GM11168 (cell line): ENCODE data around the gene IL6ST.
"Not testable (repeated sequence)": the region's sequence is repeated elsewhere in the genome, so short reads cannot be mapped to it uniquely, and the experiment has no call there.

Experiments
- in situ Hi-C: fragments of 300-500 bp; cut with MboI; formaldehyde crosslinking; loops from one replicate; pipeline ENCODE4 v1.12.0; 2022; ENCODE audit warnings: low sequenced_read_pairs; ENCODE audit not compliant: unreplicated experiment

Gene IL6ST

GRCh38 chr5:56006094-56006493, 11.3 kb upstream of the IL6ST start:
- in situ Hi-C loops, result no loop called here

GRCh38 chr5:56004874-56005273, 10.1 kb upstream of the IL6ST start:
- in situ Hi-C loops, result no loop called here

GRCh38 chr5:56003679-56004078, 8.9 kb upstream of the IL6ST start:
- in situ Hi-C loops, result no loop called here

- in situ Hi-C loops, result no loop called here
These were observed 8.4 kb upstream of the IL6ST start for GRCh38 chr5:56003179-56003578.

- in situ Hi-C loops, result no loop called here
These were observed 7.5 kb upstream of the IL6ST start for GRCh38 chr5:56002303-56002702.

- in situ Hi-C loops, result not testable (repeated sequence)
These were observed 5.5 kb upstream of the IL6ST start for GRCh38 chr5:56000221-56000620.

GRCh38 chr5:55998966-55999365, 4.2 kb upstream of the IL6ST start:
- in situ Hi-C loops, result loop anchor here (10.0 kb wide), 1 partner anchor 136 kb away; no protein-coding TSS in a partner anchor

GRCh38 chr5:55997742-55998351, 3.1 kb upstream of the IL6ST start:
- in situ Hi-C loops, result loop anchor here (10.0 kb wide), 1 partner anchor 137 kb away; no protein-coding TSS in a partner anchor

- in situ Hi-C loops, result loop anchor here (10.0 kb wide), 1 partner anchor 140 kb away; no protein-coding TSS in a partner anchor
These were observed 493 bp upstream of the IL6ST start for GRCh38 chr5:55994998-55995914.

- in situ Hi-C loops, result loop anchor here (10.0 kb wide), 1 partner anchor 141 kb away; no protein-coding TSS in a partner anchor
These were observed 850 bp downstream of the IL6ST start for GRCh38 chr5:55993731-55994494.

GRCh38 chr5:55993013-55993412, 1.8 kb downstream of the IL6ST start:
- in situ Hi-C loops, result loop anchor here (10.0 kb wide), 1 partner anchor 142 kb away; no protein-coding TSS in a partner anchor

- in situ Hi-C loops, result loop anchor here (10.0 kb wide), 1 partner anchor 143 kb away; no protein-coding TSS in a partner anchor
These were observed 2.8 kb downstream of the IL6ST start for GRCh38 chr5:55991768-55992486.

- in situ Hi-C loops, result loop anchor here (10.0 kb wide), 1 partner anchor 144 kb away; no protein-coding TSS in a partner anchor
These were observed 3.9 kb downstream of the IL6ST start for GRCh38 chr5:55990895-55991294.

- in situ Hi-C loops, result loop anchor here (10.0 kb wide), 1 partner anchor 145 kb away; no protein-coding TSS in a partner anchor
These were observed 4.9 kb downstream of the IL6ST start for GRCh38 chr5:55989860-55990259.

GRCh38 chr5:55988979-55989638, 5.7 kb downstream of the IL6ST start:
- in situ Hi-C loops, result no loop called here

- in situ Hi-C loops, result not testable (repeated sequence)
These were observed 6.3 kb downstream of the IL6ST start for GRCh38 chr5:55988428-55988827.

- in situ Hi-C loops, result no loop called here
These were observed 7.8 kb downstream of the IL6ST start for GRCh38 chr5:55986931-55987330.

GRCh38 chr5:55985181-55985580, 9.6 kb downstream of the IL6ST start:
- in situ Hi-C loops, result no loop called here

GRCh38 chr5:55983986-55984385, 10.8 kb downstream of the IL6ST start:
- in situ Hi-C loops, result no loop called here
